ENCODE measurements around the gene GALNT2.

Gene GALNT2

DNA sequence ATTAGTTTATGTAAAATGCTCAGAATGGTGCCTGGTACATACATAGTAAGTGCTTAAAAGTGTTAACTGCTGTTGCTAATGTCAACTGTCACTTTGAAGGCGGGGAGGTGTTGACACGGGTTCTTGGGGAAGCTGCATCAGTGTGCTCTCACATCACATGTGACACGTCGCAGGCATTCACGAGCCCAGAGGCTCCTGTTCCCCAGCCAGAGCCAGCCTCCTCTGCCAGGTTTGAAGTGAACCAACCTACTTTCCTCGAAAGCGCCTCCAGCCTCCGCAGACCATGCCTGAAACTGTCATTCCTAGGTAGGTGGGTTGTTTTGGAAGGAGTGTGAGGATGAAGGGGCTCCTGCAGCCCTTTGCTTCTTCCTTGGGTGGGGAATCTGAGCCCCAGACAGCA, 13.8 kb downstream of the GALNT2 start:
- TF ChIP-seq SIN3A (IDR thresholded peaks at IDR 0.05; ENCODE audit: borderline replicate concordance, insufficient read depth, low read length), result no peak
- no peak for TF ChIP-seq TAF1 (IDR thresholded peaks at IDR 0.05; ENCODE audit: borderline replicate concordance, insufficient read depth, low read length)
- TF ChIP-seq POLR2AphosphoS5 (IDR thresholded peaks at IDR 0.05; ENCODE audit: low read depth, low read length), result no peak
- TF ChIP-seq FOXP2 (optimal IDR thresholded peaks at IDR 0.05; ENCODE audit: borderline replicate concordance, extremely low read depth, extremely low read length, insufficient read depth), result no peak
- TF ChIP-seq REST (IDR thresholded peaks at IDR 0.05; ENCODE audit: insufficient read depth in 1 of 2, low read depth in 2 of 2, low read length in 2 of 2), result no peak

- TF ChIP-seq POLR2AphosphoS5 (IDR thresholded peaks at IDR 0.05; ENCODE audit: low read depth, low read length) (no peak), SIN3A (IDR thresholded peaks at IDR 0.05; ENCODE audit: borderline replicate concordance, insufficient read depth, low read length) (no peak), FOXP2 (optimal IDR thresholded peaks at IDR 0.05; ENCODE audit: borderline replicate concordance, extremely low read depth, extremely low read length, insufficient read depth) (no peak), TAF1 (IDR thresholded peaks at IDR 0.05; ENCODE audit: borderline replicate concordance, insufficient read depth, low read length) (no peak), REST (IDR thresholded peaks at IDR 0.05; ENCODE audit: insufficient read depth in 1 of 2, low read depth in 2 of 2, low read length in 2 of 2) (no peak)
Measured at GRCh38 chr1:230081751-230082150, 14.7 kb downstream of the GALNT2 start.

DNA sequence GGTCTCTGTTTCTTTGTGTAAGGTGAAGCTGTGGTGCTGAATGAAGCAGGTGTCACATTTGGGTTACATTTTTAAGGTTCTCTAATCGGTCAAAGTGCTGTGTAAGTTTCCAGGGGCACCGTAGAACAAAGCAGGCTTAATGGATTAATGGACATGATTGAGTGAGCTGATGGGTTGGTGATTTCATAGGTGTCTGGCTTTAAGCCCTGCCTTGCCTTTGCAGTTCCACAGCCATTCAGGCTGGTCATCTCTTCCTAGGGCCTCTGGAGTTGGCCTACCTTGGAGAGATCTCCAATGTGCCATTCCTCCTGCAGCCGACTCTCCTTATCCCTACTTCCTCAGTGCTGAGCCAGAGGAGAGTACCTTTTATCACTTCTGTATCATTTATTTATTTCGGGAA, 15.2 kb downstream of the GALNT2 start:
- TF ChIP-seq TAF1 (IDR thresholded peaks at IDR 0.05; ENCODE audit: borderline replicate concordance, insufficient read depth, low read length), result no peak
- TF ChIP-seq FOXP2 (optimal IDR thresholded peaks at IDR 0.05; ENCODE audit: borderline replicate concordance, extremely low read depth, extremely low read length, insufficient read depth), result no peak
- no peak for TF ChIP-seq SIN3A (IDR thresholded peaks at IDR 0.05; ENCODE audit: borderline replicate concordance, insufficient read depth, low read length)
- TF ChIP-seq POLR2AphosphoS5 (IDR thresholded peaks at IDR 0.05; ENCODE audit: low read depth, low read length), result no peak
- no peak for TF ChIP-seq REST (IDR thresholded peaks at IDR 0.05; ENCODE audit: insufficient read depth in 1 of 2, low read depth in 2 of 2, low read length in 2 of 2)

DNA sequence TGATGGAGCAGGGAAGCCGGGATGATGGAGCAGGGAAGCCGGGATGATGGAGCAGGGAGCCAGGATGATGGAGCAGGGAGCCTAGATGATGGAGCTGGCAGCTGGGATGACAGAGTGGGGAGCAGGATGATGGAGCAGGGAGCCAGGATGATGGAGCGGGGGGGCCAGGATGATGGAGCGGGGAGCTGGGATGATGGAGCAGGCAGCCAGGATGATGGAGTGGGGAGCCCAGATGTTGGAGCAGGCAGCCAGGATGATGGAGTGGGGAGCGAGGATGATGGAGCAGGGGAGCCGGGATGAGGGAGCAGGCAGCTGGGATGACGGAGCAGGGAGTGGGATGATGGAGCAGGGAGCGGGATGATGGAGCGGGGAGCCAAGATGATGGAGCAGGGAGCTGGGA, 16.0 kb downstream of the GALNT2 start:
- TF ChIP-seq TAF1 (IDR thresholded peaks at IDR 0.05; ENCODE audit: borderline replicate concordance, insufficient read depth, low read length), result no peak
- TF ChIP-seq POLR2AphosphoS5 (IDR thresholded peaks at IDR 0.05; ENCODE audit: low read depth, low read length), result no peak
- TF ChIP-seq FOXP2 (optimal IDR thresholded peaks at IDR 0.05; ENCODE audit: borderline replicate concordance, extremely low read depth, extremely low read length, insufficient read depth), result no peak

- TF ChIP-seq REST (IDR thresholded peaks at IDR 0.05; ENCODE audit: insufficient read depth in 1 of 2, low read depth in 2 of 2, low read length in 2 of 2) (no peak), FOXP2 (optimal IDR thresholded peaks at IDR 0.05; ENCODE audit: borderline replicate concordance, extremely low read depth, extremely low read length, insufficient read depth) (no peak), POLR2AphosphoS5 (IDR thresholded peaks at IDR 0.05; ENCODE audit: low read depth, low read length) (no peak), TAF1 (IDR thresholded peaks at IDR 0.05; ENCODE audit: borderline replicate concordance, insufficient read depth, low read length) (no peak), SIN3A (IDR thresholded peaks at IDR 0.05; ENCODE audit: borderline replicate concordance, insufficient read depth, low read length) (no peak)
Measured at GRCh38 chr1:230083746-230084407, 16.8 kb downstream of the GALNT2 start.
